ENCODE data around the gene NRIP1. TPM values are rescaled to one million over a fixed set of nuclear protein-coding genes. Genes with fewer than 3 reads are reported as not detected.

The NRIP1 gene
- total RNA-seq, 1 experiment from 2014 or later: 10.3 TPM

DNA sequence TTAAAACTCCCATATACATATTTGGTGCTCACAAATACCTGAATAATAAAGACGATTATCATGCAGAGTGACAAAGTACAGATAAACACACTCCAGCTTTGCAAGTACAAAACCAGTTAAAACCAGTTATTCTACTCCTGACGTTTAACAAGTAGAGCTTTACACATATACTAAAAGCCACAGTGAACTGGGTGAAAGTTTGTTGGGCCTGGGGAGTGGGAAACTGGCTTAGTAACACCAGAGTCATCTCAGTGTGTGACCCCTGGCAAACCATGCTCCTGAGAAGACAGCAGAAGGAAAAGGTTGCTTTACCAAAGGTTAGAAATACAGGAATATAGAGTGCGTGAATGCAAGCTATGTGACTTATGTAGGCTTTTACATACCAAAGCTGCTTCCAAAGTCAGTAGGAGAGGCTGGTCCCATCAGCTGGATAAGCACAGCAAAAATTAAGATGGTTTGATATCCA is 148.1 kb downstream of the NRIP1 start:
- POLR2A ChIA-PET: interaction anchor here (1.4 kb wide), 1 partner anchor 10 kb away, joined by 4 read pairs; no protein-coding TSS in a partner anchor
- CTCF ChIA-PET: interaction anchor here (0.7 to 0.9 kb wide), 2 partner anchors 52 to 566 kb away, joined by 3 read pairs; no protein-coding TSS in a partner anchor
- Mint-ChIP-seq H3K27me3 (ENCODE audit: low read depth) (no peaks in the 10 kb centered on the region), H3K9me3 (peaks cover 5% of the 10 kb centered on the region), H3K27ac (peak overlapping the region; percentile 99), H3K4me1 (peaks cover 58% of the 10 kb centered on the region), H3K36me3 (no peaks in the 10 kb centered on the region), H3K4me3 (peak overlapping the region; percentile 18; the same call in 1 of the 2 replicates)
- TF ChIP-seq, protein P1, sequence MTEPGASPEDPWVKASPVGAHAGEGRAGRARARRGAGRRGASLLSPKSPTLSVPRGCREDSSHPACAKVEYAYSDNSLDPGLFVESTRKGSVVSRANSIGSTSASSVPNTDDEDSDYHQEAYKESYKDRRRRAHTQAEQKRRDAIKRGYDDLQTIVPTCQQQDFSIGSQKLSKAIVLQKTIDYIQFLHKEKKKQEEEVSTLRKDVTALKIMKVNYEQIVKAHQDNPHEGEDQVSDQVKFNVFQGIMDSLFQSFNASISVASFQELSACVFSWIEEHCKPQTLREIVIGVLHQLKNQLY (CRISPR knock-in tag; IDR thresholded peaks at IDR 0.05): no peak
- TF ChIP-seq, protein P2, sequence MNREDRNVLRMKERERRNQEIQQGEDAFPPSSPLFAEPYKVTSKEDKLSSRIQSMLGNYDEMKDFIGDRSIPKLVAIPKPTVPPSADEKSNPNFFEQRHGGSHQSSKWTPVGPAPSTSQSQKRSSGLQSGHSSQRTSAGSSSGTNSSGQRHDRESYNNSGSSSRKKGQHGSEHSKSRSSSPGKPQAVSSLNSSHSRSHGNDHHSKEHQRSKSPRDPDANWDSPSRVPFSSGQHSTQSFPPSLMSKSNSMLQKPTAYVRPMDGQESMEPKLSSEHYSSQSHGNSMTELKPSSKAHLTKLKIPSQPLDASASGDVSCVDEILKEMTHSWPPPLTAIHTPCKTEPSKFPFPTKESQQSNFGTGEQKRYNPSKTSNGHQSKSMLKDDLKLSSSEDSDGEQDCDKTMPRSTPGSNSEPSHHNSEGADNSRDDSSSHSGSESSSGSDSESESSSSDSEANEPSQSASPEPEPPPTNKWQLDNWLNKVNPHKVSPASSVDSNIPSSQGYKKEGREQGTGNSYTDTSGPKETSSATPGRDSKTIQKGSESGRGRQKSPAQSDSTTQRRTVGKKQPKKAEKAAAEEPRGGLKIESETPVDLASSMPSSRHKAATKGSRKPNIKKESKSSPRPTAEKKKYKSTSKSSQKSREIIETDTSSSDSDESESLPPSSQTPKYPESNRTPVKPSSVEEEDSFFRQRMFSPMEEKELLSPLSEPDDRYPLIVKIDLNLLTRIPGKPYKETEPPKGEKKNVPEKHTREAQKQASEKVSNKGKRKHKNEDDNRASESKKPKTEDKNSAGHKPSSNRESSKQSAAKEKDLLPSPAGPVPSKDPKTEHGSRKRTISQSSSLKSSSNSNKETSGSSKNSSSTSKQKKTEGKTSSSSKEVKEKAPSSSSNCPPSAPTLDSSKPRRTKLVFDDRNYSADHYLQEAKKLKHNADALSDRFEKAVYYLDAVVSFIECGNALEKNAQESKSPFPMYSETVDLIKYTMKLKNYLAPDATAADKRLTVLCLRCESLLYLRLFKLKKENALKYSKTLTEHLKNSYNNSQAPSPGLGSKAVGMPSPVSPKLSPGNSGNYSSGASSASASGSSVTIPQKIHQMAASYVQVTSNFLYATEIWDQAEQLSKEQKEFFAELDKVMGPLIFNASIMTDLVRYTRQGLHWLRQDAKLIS (CRISPR knock-in tag; IDR thresholded peaks at IDR 0.05; ENCODE audit: borderline replicate concordance): no peak
- no peak for TF ChIP-seq MXD4 (CRISPR knock-in tag; IDR thresholded peaks at IDR 0.05; ENCODE audit: borderline replicate concordance)
- TF ChIP-seq, protein P3, sequence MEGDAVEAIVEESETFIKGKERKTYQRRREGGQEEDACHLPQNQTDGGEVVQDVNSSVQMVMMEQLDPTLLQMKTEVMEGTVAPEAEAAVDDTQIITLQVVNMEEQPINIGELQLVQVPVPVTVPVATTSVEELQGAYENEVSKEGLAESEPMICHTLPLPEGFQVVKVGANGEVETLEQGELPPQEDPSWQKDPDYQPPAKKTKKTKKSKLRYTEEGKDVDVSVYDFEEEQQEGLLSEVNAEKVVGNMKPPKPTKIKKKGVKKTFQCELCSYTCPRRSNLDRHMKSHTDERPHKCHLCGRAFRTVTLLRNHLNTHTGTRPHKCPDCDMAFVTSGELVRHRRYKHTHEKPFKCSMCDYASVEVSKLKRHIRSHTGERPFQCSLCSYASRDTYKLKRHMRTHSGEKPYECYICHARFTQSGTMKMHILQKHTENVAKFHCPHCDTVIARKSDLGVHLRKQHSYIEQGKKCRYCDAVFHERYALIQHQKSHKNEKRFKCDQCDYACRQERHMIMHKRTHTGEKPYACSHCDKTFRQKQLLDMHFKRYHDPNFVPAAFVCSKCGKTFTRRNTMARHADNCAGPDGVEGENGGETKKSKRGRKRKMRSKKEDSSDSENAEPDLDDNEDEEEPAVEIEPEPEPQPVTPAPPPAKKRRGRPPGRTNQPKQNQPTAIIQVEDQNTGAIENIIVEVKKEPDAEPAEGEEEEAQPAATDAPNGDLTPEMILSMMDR (IDR thresholded peaks at IDR 0.05): no peak
- TF ChIP-seq NFATC4 (CRISPR knock-in tag; IDR thresholded peaks at IDR 0.05): no peak
- no peak for TF ChIP-seq GABPB1 (CRISPR knock-in tag; IDR thresholded peaks at IDR 0.05)
- no peak for TF ChIP-seq SOX15 (CRISPR knock-in tag; IDR thresholded peaks at IDR 0.05)
- TF ChIP-seq, protein P4, sequence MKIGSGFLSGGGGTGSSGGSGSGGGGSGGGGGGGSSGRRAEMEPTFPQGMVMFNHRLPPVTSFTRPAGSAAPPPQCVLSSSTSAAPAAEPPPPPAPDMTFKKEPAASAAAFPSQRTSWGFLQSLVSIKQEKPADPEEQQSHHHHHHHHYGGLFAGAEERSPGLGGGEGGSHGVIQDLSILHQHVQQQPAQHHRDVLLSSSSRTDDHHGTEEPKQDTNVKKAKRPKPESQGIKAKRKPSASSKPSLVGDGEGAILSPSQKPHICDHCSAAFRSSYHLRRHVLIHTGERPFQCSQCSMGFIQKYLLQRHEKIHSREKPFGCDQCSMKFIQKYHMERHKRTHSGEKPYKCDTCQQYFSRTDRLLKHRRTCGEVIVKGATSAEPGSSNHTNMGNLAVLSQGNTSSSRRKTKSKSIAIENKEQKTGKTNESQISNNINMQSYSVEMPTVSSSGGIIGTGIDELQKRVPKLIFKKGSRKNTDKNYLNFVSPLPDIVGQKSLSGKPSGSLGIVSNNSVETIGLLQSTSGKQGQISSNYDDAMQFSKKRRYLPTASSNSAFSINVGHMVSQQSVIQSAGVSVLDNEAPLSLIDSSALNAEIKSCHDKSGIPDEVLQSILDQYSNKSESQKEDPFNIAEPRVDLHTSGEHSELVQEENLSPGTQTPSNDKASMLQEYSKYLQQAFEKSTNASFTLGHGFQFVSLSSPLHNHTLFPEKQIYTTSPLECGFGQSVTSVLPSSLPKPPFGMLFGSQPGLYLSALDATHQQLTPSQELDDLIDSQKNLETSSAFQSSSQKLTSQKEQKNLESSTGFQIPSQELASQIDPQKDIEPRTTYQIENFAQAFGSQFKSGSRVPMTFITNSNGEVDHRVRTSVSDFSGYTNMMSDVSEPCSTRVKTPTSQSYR (CRISPR knock-in tag; IDR thresholded peaks at IDR 0.05): no peak
- TF ChIP-seq SMAD3 (CRISPR knock-in tag; IDR thresholded peaks at IDR 0.05; ENCODE audit: borderline replicate concordance): no peak
- TF ChIP-seq ESRRA (CRISPR knock-in tag; IDR thresholded peaks at IDR 0.05; ENCODE audit: borderline replicate concordance): no peak
- TF ChIP-seq, protein P5, sequence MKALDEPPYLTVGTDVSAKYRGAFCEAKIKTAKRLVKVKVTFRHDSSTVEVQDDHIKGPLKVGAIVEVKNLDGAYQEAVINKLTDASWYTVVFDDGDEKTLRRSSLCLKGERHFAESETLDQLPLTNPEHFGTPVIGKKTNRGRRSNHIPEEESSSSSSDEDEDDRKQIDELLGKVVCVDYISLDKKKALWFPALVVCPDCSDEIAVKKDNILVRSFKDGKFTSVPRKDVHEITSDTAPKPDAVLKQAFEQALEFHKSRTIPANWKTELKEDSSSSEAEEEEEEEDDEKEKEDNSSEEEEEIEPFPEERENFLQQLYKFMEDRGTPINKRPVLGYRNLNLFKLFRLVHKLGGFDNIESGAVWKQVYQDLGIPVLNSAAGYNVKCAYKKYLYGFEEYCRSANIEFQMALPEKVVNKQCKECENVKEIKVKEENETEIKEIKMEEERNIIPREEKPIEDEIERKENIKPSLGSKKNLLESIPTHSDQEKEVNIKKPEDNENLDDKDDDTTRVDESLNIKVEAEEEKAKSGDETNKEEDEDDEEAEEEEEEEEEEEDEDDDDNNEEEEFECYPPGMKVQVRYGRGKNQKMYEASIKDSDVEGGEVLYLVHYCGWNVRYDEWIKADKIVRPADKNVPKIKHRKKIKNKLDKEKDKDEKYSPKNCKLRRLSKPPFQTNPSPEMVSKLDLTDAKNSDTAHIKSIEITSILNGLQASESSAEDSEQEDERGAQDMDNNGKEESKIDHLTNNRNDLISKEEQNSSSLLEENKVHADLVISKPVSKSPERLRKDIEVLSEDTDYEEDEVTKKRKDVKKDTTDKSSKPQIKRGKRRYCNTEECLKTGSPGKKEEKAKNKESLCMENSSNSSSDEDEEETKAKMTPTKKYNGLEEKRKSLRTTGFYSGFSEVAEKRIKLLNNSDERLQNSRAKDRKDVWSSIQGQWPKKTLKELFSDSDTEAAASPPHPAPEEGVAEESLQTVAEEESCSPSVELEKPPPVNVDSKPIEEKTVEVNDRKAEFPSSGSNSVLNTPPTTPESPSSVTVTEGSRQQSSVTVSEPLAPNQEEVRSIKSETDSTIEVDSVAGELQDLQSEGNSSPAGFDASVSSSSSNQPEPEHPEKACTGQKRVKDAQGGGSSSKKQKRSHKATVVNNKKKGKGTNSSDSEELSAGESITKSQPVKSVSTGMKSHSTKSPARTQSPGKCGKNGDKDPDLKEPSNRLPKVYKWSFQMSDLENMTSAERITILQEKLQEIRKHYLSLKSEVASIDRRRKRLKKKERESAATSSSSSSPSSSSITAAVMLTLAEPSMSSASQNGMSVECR (CRISPR knock-in tag; IDR thresholded peaks at IDR 0.05; ENCODE audit: borderline replicate concordance): no peak
- TF ChIP-seq, protein P6, sequence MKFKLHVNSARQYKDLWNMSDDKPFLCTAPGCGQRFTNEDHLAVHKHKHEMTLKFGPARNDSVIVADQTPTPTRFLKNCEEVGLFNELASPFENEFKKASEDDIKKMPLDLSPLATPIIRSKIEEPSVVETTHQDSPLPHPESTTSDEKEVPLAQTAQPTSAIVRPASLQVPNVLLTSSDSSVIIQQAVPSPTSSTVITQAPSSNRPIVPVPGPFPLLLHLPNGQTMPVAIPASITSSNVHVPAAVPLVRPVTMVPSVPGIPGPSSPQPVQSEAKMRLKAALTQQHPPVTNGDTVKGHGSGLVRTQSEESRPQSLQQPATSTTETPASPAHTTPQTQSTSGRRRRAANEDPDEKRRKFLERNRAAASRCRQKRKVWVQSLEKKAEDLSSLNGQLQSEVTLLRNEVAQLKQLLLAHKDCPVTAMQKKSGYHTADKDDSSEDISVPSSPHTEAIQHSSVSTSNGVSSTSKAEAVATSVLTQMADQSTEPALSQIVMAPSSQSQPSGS (CRISPR knock-in tag; IDR thresholded peaks at IDR 0.05; ENCODE audit: borderline replicate concordance, low read depth): no peak
- TF ChIP-seq OVOL2 (CRISPR knock-in tag; IDR thresholded peaks at IDR 0.05; ENCODE audit: borderline replicate concordance): no peak
- no peak for TF ChIP-seq TEAD1 (CRISPR knock-in tag; IDR thresholded peaks at IDR 0.05)
- no peak for DNase-seq (ENCODE audit: low spot score)
- ATAC-seq: peak; percentile 80
